Activated CD4-positive, alpha-beta T cell treated with anti-CD3 and anti-CD28 coated beads for 48 hours (primary cell): ENCODE results near the gene ATRX.

Source experiments
- DNase-seq: peaks from one replicate; pipeline ENCODE4 v3.0.0-alpha.2; 2020

The ATRX gene

DNA sequence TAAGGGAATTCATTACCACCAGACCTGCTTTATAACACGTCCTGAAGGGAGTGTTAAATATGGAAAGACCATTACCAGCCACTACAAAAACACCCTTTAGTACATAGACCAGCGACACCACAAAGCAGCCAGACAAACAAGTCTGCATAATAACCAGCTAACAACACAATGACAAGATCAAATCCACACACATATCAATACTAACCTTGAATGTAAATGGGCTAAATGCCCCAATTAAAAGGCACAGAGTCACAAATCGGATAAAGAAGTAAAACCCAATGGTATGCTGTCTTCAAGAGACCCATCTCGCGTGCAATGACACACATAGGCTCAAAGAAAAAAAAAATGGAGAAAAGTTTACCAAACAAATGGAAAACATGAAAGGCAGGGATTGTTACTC is 302.0 kb downstream of the ATRX start:
- no peak for DNase-seq

DNA sequence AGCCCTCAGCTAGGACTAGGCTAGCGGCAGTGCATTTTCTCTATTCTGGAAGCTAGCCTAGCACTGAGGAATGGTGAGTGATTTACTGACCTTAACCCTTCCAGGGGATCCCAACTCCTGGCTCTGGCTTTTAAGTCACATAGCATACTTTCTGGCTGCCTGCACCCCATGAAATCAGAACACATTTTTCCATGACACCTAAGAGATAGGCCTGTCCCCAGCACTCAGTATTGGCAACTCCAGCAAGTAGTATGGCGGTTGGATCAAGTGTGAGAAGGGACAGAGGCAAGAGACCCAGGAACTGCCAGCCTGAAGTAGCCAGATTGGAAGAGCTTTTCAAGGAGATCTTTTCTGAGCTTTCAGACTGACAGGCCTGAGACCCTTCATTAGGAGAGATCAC is 330.6 kb downstream of the ATRX start:
- DNase-seq, result no peak
